Measurements from ENCODE around the gene PPIL3.

- TF ChIP-seq POLR2A (IDR thresholded peaks at IDR 0.05): no peak
- no peak for TF ChIP-seq CTCF (IDR thresholded peaks at IDR 0.05)
Observed at GRCh38 chr2:200850512-200851256, 38.2 kb downstream of the PPIL3 start.
